ENCODE results near the gene GSTA3. TPM values are rescaled to one million over a fixed set of nuclear protein-coding genes. Genes with fewer than 3 reads are reported as not detected.
"Not testable (repeated sequence)": the region's sequence is repeated elsewhere in the genome, so short reads cannot be mapped to it uniquely, and the experiment has no call there.

GSTA3 gene
- total RNA-seq, 3 donors from 2014 or later = not detected

DNA sequence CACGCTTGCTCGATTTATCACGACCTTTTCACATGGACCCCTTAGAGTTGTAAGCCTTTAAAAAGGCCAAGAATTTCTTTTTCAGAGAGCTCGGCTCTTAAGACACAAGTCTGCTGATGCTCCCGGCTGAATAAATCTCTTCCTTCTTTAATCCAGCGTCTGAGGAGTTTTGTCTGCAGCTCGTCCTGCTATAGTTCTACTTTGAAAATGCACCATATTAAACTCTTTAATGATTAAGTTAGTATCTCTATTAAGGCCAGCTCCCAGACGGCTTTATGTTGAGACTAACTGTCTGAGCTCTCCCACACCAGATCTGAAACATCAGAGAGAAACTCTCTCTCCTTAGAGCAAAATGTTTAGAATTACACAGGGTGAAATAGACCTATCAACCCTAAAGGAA is 18.0 kb upstream of the GSTA3 start:
- TF ChIP-seq, protein P1, sequence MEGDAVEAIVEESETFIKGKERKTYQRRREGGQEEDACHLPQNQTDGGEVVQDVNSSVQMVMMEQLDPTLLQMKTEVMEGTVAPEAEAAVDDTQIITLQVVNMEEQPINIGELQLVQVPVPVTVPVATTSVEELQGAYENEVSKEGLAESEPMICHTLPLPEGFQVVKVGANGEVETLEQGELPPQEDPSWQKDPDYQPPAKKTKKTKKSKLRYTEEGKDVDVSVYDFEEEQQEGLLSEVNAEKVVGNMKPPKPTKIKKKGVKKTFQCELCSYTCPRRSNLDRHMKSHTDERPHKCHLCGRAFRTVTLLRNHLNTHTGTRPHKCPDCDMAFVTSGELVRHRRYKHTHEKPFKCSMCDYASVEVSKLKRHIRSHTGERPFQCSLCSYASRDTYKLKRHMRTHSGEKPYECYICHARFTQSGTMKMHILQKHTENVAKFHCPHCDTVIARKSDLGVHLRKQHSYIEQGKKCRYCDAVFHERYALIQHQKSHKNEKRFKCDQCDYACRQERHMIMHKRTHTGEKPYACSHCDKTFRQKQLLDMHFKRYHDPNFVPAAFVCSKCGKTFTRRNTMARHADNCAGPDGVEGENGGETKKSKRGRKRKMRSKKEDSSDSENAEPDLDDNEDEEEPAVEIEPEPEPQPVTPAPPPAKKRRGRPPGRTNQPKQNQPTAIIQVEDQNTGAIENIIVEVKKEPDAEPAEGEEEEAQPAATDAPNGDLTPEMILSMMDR (IDR thresholded peaks at IDR 0.05) = no peak
- TF ChIP-seq POLR2AphosphoS5 (IDR thresholded peaks at IDR 0.05) (no peak), POLR2A (IDR thresholded peaks at IDR 0.05) (no peak)
- Histone ChIP-seq H3K36me3 (no peaks in the 10 kb centered on the region), H3K27me3 (no peaks in the 10 kb centered on the region), H3K27ac (no peak overlapping the region), H3K4me3 (no peak overlapping the region), H3K9me3 (no peaks in the 10 kb centered on the region), H3K4me1 (no peaks in the 10 kb centered on the region)
- intact Hi-C loops (cut with DNase I; ENCODE audit: low total_unique reads) = no loop called here
- DNase-seq (ENCODE audit: low spot score in 2 of 2) = no peak

DNA sequence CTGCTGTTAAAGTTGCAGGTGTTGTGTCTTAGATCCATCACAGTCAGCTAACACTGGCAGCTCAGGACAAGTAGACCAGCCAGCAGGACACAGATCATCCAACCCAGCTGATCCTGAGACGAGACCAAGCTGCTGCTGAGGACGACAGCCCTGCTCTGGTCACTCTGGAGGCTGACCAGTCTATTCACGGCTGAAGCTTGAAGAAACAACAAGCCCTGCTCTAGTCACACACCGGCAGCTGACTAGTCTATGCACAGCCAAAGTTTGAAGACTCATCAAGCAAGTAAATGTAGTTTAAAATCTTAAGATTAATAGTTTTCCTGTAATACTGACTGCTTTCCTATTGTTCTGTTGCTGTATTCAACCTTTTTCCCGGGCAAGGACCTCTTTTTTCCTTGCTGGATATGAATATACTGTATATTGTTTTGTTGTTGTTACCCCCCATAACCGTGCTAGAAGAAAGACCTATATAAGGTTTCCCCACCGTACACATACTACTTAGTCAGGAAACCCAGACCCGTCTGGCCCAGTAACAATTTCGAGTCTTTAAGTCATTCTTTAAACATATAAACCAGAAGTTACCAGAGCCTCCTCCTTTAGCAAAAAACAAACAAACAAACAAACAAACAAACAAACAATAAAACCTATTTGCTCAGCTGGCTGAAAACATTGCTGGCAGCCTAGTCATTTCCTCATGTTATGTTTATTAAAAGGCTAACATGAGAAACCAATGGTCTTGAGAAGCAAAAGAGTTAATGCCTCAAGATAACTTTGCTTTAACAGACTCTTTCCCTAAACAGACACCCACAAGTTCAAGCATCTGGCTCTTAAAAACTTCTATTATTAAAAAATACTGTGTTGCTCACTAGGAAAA is 16.7 kb upstream of the GSTA3 start:
- Histone ChIP-seq H3K4me3 (no peak overlapping the region), H3K9me3 (no peaks in the 10 kb centered on the region), H3K27me3 (no peaks in the 10 kb centered on the region), H3K4me1 (no peaks in the 10 kb centered on the region), H3K27ac (no peak overlapping the region), H3K36me3 (no peaks in the 10 kb centered on the region)
- TF ChIP-seq POLR2AphosphoS5 (IDR thresholded peaks at IDR 0.05) = no peak
- TF ChIP-seq POLR2A (IDR thresholded peaks at IDR 0.05) = no peak
- TF ChIP-seq, protein P1 (IDR thresholded peaks at IDR 0.05) = no peak
- intact Hi-C loops (cut with DNase I; ENCODE audit: low total_unique reads) = no loop called here
- DNase-seq (ENCODE audit: low spot score in 2 of 2) = no peak

GRCh38 chr6:52925042-52925441 is 15.5 kb upstream of the GSTA3 start:
- no peak overlapping the region for H3K4me3 ChIP-seq
- no peaks in the 10 kb centered on the region for H3K36me3 ChIP-seq
- TF ChIP-seq, protein P1 (IDR thresholded peaks at IDR 0.05) = no peak
- TF ChIP-seq POLR2AphosphoS5 (IDR thresholded peaks at IDR 0.05) = no peak
- no peak for TF ChIP-seq POLR2A (IDR thresholded peaks at IDR 0.05)
- intact Hi-C loops (cut with DNase I; ENCODE audit: low total_unique reads) = no loop called here
- no peaks in the 10 kb centered on the region for H3K9me3 ChIP-seq
- no peak overlapping the region for H3K27ac ChIP-seq
- H3K4me1 ChIP-seq = no peaks in the 10 kb centered on the region
- no peaks in the 10 kb centered on the region for H3K27me3 ChIP-seq
- no peak for DNase-seq (ENCODE audit: low spot score in 2 of 2)

GRCh38 chr6:52923689-52924088 is 14.2 kb upstream of the GSTA3 start:
- H3K9me3 ChIP-seq; H3K36me3 ChIP-seq; H3K4me3 ChIP-seq; DNase-seq (ENCODE audit: low spot score in 2 of 2); H3K27ac ChIP-seq; intact Hi-C loops (cut with DNase I; ENCODE audit: low total_unique reads); H3K4me1 ChIP-seq; H3K27me3 ChIP-seq: not testable (repeated sequence)

DNA sequence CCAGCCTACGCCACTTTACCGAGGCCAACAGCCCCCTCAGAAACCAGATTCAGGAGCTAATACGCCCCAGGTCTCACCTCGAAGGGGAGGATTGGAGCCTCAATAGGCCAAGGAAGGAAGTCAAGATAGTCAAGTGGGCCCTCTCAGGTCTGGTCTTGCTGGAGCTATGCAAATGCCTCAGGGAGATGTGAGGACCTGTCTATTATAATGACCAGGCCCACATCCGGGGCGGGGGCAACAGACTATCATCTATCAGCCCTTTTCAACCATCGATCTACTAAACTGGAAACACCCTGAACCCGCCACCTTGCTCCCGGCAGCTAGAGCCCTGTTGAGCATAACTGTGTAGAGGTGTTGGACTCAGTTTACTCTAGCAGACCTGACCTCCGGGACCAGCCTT is 12.7 kb upstream of the GSTA3 start:
- no peak overlapping the region for H3K27ac ChIP-seq
- DNase-seq (ENCODE audit: low spot score in 2 of 2) = no peak
- intact Hi-C loops (cut with DNase I; ENCODE audit: low total_unique reads) = no loop called here
- no peaks in the 10 kb centered on the region for H3K9me3 ChIP-seq
- H3K27me3 ChIP-seq = no peaks in the 10 kb centered on the region
- H3K4me1 ChIP-seq = no peaks in the 10 kb centered on the region
- TF ChIP-seq POLR2A (IDR thresholded peaks at IDR 0.05) (no peak), POLR2AphosphoS5 (IDR thresholded peaks at IDR 0.05) (no peak)
- TF ChIP-seq, protein P1 (IDR thresholded peaks at IDR 0.05) = no peak
- H3K4me3 ChIP-seq = no peak overlapping the region
- H3K36me3 ChIP-seq = no peaks in the 10 kb centered on the region
